Measurements from ENCODE around the gene CEP295NL. TPM values are rescaled to one million over a fixed set of nuclear protein-coding genes. Genes with fewer than 3 reads are reported as not detected.

The CEP295NL gene
- total RNA-seq, 1 donor from 2014 or later, result 1.3 TPM

DNA sequence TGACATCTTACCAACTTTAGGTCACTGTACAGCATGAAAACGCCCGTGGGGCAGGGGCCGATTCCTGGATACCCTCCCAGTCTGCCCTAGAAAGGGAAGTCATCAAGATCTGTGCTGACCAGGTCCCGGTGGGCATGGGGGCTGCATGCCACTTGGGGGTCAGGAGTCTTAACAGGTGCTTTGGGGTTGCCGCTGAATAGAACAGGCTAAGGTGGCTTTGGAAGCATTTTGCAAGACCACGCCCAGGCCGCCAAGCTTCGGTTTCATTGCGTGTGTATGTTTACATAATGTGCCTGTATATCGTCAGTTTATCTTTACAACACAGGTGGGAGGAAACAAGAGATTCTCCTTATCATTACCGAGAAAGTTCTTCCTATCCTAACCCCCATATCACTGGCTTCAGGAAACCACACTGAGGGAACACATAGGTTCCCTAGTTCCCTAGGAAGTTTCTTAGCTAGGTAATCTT, 49.0 kb downstream of the CEP295NL start:
- Mint-ChIP-seq H3K9me3 (ENCODE audit: low read depth) (no peaks in the 10 kb centered on the region), H3K4me1 (ENCODE audit: low read depth) (no peaks in the 10 kb centered on the region), H3K27ac (ENCODE audit: unreplicated experiment) (no peak overlapping the region), H3K27me3 (ENCODE audit: low read depth) (no peaks in the 10 kb centered on the region), H3K36me3 (ENCODE audit: low read depth) (peaks cover 17% of the 10 kb centered on the region), H3K4me3 (ENCODE audit: unreplicated experiment) (no peak overlapping the region)
- TF ChIP-seq, protein P1, sequence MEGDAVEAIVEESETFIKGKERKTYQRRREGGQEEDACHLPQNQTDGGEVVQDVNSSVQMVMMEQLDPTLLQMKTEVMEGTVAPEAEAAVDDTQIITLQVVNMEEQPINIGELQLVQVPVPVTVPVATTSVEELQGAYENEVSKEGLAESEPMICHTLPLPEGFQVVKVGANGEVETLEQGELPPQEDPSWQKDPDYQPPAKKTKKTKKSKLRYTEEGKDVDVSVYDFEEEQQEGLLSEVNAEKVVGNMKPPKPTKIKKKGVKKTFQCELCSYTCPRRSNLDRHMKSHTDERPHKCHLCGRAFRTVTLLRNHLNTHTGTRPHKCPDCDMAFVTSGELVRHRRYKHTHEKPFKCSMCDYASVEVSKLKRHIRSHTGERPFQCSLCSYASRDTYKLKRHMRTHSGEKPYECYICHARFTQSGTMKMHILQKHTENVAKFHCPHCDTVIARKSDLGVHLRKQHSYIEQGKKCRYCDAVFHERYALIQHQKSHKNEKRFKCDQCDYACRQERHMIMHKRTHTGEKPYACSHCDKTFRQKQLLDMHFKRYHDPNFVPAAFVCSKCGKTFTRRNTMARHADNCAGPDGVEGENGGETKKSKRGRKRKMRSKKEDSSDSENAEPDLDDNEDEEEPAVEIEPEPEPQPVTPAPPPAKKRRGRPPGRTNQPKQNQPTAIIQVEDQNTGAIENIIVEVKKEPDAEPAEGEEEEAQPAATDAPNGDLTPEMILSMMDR (IDR thresholded peaks at IDR 0.05), result no peak
- no peak for DNase-seq (ENCODE audit: low spot score)

DNA sequence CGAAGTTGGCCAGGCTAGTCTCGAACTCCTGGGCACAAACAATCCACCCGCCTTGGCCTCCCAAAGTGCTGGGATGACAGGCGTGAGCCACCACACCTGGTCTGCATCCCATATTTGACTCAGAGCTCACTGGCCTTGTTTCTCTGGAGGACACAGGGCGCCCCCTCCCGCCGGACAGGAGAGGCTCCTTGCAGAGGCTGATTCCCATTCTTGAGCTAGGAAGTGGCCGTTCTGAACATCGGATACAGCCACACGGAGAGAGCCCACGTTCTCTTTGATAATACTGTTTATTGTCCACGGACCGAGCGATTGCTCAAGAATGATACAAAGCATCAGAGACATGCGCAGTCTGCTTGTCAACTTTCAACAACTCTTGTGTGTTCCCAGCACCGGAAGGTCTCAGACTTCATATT, 50.3 kb downstream of the CEP295NL start:
- no peaks in the 10 kb centered on the region for H3K4me1 Mint-ChIP-seq (ENCODE audit: low read depth)
- peaks cover 15% of the 10 kb centered on the region for H3K36me3 Mint-ChIP-seq (ENCODE audit: low read depth)
- H3K9me3 Mint-ChIP-seq (ENCODE audit: low read depth), result no peaks in the 10 kb centered on the region
- no peaks in the 10 kb centered on the region for H3K27me3 Mint-ChIP-seq (ENCODE audit: low read depth)
- H3K27ac Mint-ChIP-seq (ENCODE audit: unreplicated experiment), result no peak overlapping the region
- DNase-seq (ENCODE audit: low spot score), result no peak
- TF ChIP-seq, protein P1 (IDR thresholded peaks at IDR 0.05), result no peak
- no peak overlapping the region for H3K4me3 Mint-ChIP-seq (ENCODE audit: unreplicated experiment)

DNA sequence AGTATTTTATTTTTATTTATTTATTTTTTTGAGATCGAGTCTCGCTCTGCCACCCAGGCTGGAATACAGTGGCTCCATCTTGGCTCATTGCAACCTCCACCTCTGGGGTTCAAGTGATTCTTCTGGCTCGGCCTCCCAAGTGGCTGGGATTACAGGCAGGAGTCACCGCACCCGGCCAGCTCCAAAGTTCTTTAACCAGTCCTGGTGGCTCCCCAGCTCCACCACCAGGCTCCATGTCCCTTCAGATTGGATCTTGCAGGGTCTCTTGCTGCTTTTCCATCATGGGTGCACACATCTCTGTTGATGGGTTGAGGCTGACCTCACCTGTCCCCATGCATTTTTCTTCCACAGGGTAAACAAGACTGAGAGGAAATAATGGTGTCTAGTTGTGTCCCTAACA, 54.0 kb downstream of the CEP295NL start:
- Mint-ChIP-seq H3K27ac (ENCODE audit: unreplicated experiment) (no peak overlapping the region), H3K4me3 (ENCODE audit: unreplicated experiment) (no peak overlapping the region), H3K4me1 (ENCODE audit: low read depth) (peaks cover 2% of the 10 kb centered on the region), H3K36me3 (ENCODE audit: low read depth) (peaks cover 6% of the 10 kb centered on the region), H3K27me3 (ENCODE audit: low read depth) (no peaks in the 10 kb centered on the region), H3K9me3 (ENCODE audit: low read depth) (no peaks in the 10 kb centered on the region)
- TF ChIP-seq, protein P1 (IDR thresholded peaks at IDR 0.05), result no peak
- no peak for DNase-seq (ENCODE audit: low spot score)

DNA sequence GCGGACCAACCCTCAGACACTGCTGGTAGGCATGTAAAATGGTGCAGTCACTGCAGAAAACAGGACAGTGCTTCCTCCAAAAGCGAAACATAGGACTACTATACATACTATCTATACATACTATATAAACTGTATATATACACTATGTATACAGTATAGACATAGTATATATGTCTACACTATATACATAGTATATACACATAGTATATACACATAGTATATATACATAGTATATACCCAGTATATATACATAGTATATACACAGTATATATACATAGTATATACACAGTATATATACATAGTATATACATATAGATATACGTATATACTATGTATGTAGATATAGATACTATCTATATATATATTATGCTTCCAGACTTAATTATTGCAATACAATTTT, 55.9 kb downstream of the CEP295NL start:
- Mint-ChIP-seq H3K9me3 (ENCODE audit: low read depth) (no peaks in the 10 kb centered on the region), H3K4me3 (ENCODE audit: unreplicated experiment) (no peak overlapping the region), H3K36me3 (ENCODE audit: low read depth) (peaks cover under 1% of the 10 kb centered on the region), H3K27ac (ENCODE audit: unreplicated experiment) (no peak overlapping the region), H3K27me3 (ENCODE audit: low read depth) (no peaks in the 10 kb centered on the region), H3K4me1 (ENCODE audit: low read depth) (peaks cover 6% of the 10 kb centered on the region)
- TF ChIP-seq, protein P1 (IDR thresholded peaks at IDR 0.05), result no peak
- no peak for DNase-seq (ENCODE audit: low spot score)

DNA sequence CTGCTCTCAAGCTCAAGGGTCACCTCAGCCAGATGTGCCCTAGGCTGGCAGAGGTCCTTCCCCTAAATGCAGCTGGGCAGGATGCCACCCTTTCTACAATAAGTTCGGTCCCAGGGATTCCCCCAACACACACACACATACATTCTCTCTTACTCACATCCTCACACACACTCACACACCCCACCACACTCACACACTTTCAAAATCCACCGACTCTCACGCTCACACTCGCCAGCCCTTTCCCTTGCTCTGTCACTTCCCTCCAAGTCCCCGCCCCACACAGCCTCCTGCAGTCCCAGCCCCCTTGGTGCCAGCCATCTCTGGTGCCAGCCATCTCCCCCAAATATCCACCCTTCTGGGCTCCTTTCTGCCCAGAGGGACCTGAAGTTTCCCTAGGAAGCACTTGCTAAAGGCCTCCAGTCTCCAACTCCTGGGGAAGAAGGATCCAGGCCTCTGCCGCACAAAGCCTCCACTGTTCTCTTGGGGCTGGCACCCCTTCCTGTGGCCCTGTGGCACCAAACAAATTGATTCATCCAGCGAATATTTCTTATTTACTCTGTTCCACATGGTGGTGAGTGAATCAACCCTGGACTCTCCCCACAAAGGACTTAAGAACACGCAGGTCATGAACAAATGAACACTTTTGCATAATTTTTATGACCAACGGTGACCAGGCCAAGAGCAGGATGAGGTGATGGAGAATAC, 58.5 kb downstream of the CEP295NL start:
- H3K4me1 Mint-ChIP-seq (ENCODE audit: low read depth), result peaks cover 15% of the 10 kb centered on the region
- H3K4me3 Mint-ChIP-seq (ENCODE audit: unreplicated experiment), result no peak overlapping the region
- no peaks in the 10 kb centered on the region for H3K9me3 Mint-ChIP-seq (ENCODE audit: low read depth)
- H3K27me3 Mint-ChIP-seq (ENCODE audit: low read depth), result no peaks in the 10 kb centered on the region
- no peak for DNase-seq (ENCODE audit: low spot score)
- no peaks in the 10 kb centered on the region for H3K36me3 Mint-ChIP-seq (ENCODE audit: low read depth)
- TF ChIP-seq, protein P1 (IDR thresholded peaks at IDR 0.05), result no peak
- H3K27ac Mint-ChIP-seq (ENCODE audit: unreplicated experiment), result no peak overlapping the region
